GM10248 (cell line): Measurements from ENCODE around the gene HOXA7.

Experiments
- CTCF ChIA-PET: fragments of 300-600 bp; sonication (Branson Sonifier 250); formaldehyde crosslinking; extraction: SDS; loops from one replicate; lab custom pipeline; 2021; ENCODE audit warnings: antibody characterized with exemption; lab: Yijun Ruan, JAX
- POLR2A ChIA-PET: fragments of 350-650 bp; sonication (Branson Sonifier 250); formaldehyde crosslinking; extraction: SDS; loops from one replicate; lab custom pipeline; 2020; ENCODE audit warnings: antibody characterized with exemption; lab: Yijun Ruan, JAX
- DNase-seq: peaks from one replicate; pipeline ENCODE4 v3.0.0; 2012; ENCODE audit errors: extremely low spot score
- CTCF ChIP-seq: IDR thresholded peaks from 2 replicates; pipeline ENCODE4 v1.5.1; 2012; ENCODE audit warnings: mild to moderate bottlenecking, low read depth; ENCODE audit errors: extremely low read depth, missing control alignments, control extremely low read depth

Gene HOXA7

GRCh38 chr7:27151931-27152815 is 4.3 kb downstream of the HOXA7 start, which contains the start of gene HOXA3:
Gene HOXA3 (minus strand): TSS chr7:27152583. CDS start chr7:27110640, 41,943 bp downstream.
- ChIA-PET CTCF (interaction anchor here (0.8 to 5.8 kb wide), 3 partner anchors 10 to 494 kb away, joined by 3 to 59 read pairs (median 3); no protein-coding TSS in a partner anchor), POLR2A (no interaction called here)
- TF ChIP-seq CTCF = no peak
- no peak for DNase-seq

- CTCF ChIA-PET = interaction anchor here (0.9 to 5.8 kb wide), 11 partner anchors 8 to 1255 kb away, joined by 3 to 59 read pairs (median 4); no protein-coding TSS in a partner anchor
- no peak for DNase-seq
- POLR2A ChIA-PET = no interaction called here
- TF ChIP-seq CTCF = peak; percentile 5
These were observed 5.0 kb downstream of the HOXA7 start for GRCh38 chr7:27151341-27151930.

GRCh38 chr7:27150568-27151340 is 5.7 kb downstream of the HOXA7 start:
- peak; percentile 87 for DNase-seq
- peak; percentile 93 for TF ChIP-seq CTCF
- ChIA-PET CTCF (interaction anchor here (0.7 to 5.8 kb wide), 18 partner anchors 9 to 1256 kb away, joined by 3 to 59 read pairs (median 4); partner anchors contain the start of gene HOXA4), POLR2A (no interaction called here)

- CTCF ChIA-PET = interaction anchor here (0.7 to 5.8 kb wide), 20 partner anchors 9 to 1255 kb away, joined by 3 to 59 read pairs (median 4); partner anchors contain the start of gene HOXA4
- no peak for TF ChIP-seq CTCF
- DNase-seq = no peak
- POLR2A ChIA-PET = no interaction called here
These were observed 6.5 kb downstream of the HOXA7 start for GRCh38 chr7:27149842-27150567.

- DNase-seq = no peak
- ChIA-PET CTCF (interaction anchor here (0.9 to 5.8 kb wide), 13 partner anchors 10 to 1254 kb away, joined by 3 to 59 read pairs (median 6); no protein-coding TSS in a partner anchor), POLR2A (no interaction called here)
- TF ChIP-seq CTCF = no peak
These were observed 7.5 kb downstream of the HOXA7 start for GRCh38 chr7:27148756-27149641.
